GM12878 (cell line): ENCODE data around the gene TMEM196. TPM values are rescaled to one million over a fixed set of nuclear protein-coding genes. Genes with fewer than 3 reads are reported as not detected.
A peak's percentile ranks its signal among the peaks of the same experiment; 100 is the strongest.

Experiments
- CTCF ChIP-seq, 3 experiments: IDR thresholded peaks in 2 of 3; conservative IDR thresholded peaks in 1 of 3; 2 replicates each; pipeline ENCODE4 v1.5.1; 2011; ENCODE audit warnings: low read depth in 3 of 3, low read length in 3 of 3, mild to moderate bottlenecking in 3 of 3, control low read depth in 2 of 3, moderate library complexity in 2 of 3, inconsistent platforms in 1 of 3, mixed read lengths in 1 of 3; ENCODE audit not compliant: control insufficient read depth in 2 of 3, insufficient read depth in 1 of 3; ENCODE audit errors: extremely low read depth in 1 of 3
- DPF2 ChIP-seq: fragments of 450-650 bp; IDR thresholded peaks from 2 replicates; pipeline ENCODE4 v1.6.1; 2017; ENCODE audit warnings: mild to moderate bottlenecking
- E4F1 ChIP-seq: fragments of 450-650 bp; IDR thresholded peaks from 2 replicates; pipeline ENCODE4 v1.6.1; 2018; ENCODE audit warnings: borderline replicate concordance, mild to moderate bottlenecking; ENCODE audit not compliant: partially characterized antibody
- EP300 ChIP-seq, 2 experiments: fragments of 150-350 bp in 1 of 2; IDR thresholded peaks; 2 replicates each; pipeline ENCODE4 v1.6.1; 2011 to 2012; ENCODE audit warnings: low read depth in 2 of 2, low read length in 2 of 2, borderline replicate concordance in 1 of 2, improper control_type of control experiment in 1 of 2, inconsistent platforms in 1 of 2; ENCODE audit not compliant: control insufficient read depth in 1 of 2
- FOS ChIP-seq: IDR thresholded peaks from 3 replicates; pipeline ENCODE4 v1.6.1; 2011; ENCODE audit warnings: borderline replicate concordance; ENCODE audit not compliant: insufficient read length; ENCODE audit errors: extremely low read depth
- HDAC6 ChIP-seq: fragments of 200-600 bp; sonication (generic); IDR thresholded peaks from one replicate; pipeline ENCODE4 v1.8.0; 2017; ENCODE audit warnings: antibody characterized with exemption; ENCODE audit not compliant: unreplicated experiment
- IKZF1 ChIP-seq: fragments of 450-650 bp; conservative IDR thresholded peaks from 2 replicates; pipeline ENCODE4 v1.6.1; 2017; ENCODE audit warnings: antibody characterized with exemption, mild to moderate bottlenecking
- KDM1A ChIP-seq: fragments of 200-600 bp; sonication (generic); IDR thresholded peaks from 2 replicates; pipeline ENCODE4 v1.6.1; 2016; ENCODE audit warnings: borderline replicate concordance
- MEF2B ChIP-seq: fragments of 450-650 bp; IDR thresholded peaks from 2 replicates; pipeline ENCODE4 v1.6.1; 2018; ENCODE audit warnings: mild to moderate bottlenecking, moderate library complexity; ENCODE audit not compliant: partially characterized antibody, poor library complexity, severe bottlenecking
- NR2C1 ChIP-seq: fragments of 450-650 bp; IDR thresholded peaks from 2 replicates; pipeline ENCODE4 v1.6.1; 2017; ENCODE audit warnings: antibody characterized with exemption, mild to moderate bottlenecking, moderate library complexity
- PBX3 ChIP-seq: IDR thresholded peaks from 2 replicates; pipeline ENCODE4 v1.6.1; 2011; ENCODE audit warnings: mild to moderate bottlenecking, low read depth, low read length, moderate library complexity; ENCODE audit not compliant: insufficient replicate concordance
- POLR2A ChIP-seq: IDR thresholded peaks from 2 replicates; pipeline ENCODE4 v1.6.1; 2011; ENCODE audit warnings: low read depth, mild to moderate bottlenecking, low read length
- RFX5 ChIP-seq: IDR thresholded peaks from 2 replicates; pipeline ENCODE4 v1.6.1; 2011; ENCODE audit warnings: low read depth, low read length, improper control_type of control experiment
- polyA plus RNA-seq, 11 experiments: library from polyadenylated mRNA; depleted of rRNA in 4 of 11; unstranded in 6 of 11; stranded (reverse) in 5 of 11; fragments of >200 nt; fragmentation: Nextera tagmentation in 4 of 11; fragmentation: Illumina TruSeq in 1 of 11; extraction: Ambion mirVana in 4 of 11; extraction: Trizol in 1 of 11; gene quantifications; 1 replicate in 1 of 11; 2 replicates in 10 of 11; pipeline versions ENCODE4 v1.2.1 to v1.2.3, GENCODE V29; 2011 to 2016; ENCODE audit warnings: inconsistent platforms in 2 of 11, missing spikeins in 2 of 11, low read depth in 1 of 11
- total RNA-seq, 4 experiments: library from RNA; depleted of rRNA in 3 of 4; stranded (reverse); fragments of >200 nt in 3 of 4; fragmentation: Illumina TruSeq in 1 of 4; extraction: Trizol in 1 of 4; gene quantifications; 2 replicates each; pipeline versions ENCODE4 v1.2.1 to v1.2.3, GENCODE V29; 2013 to 2021
- TF ChIP-seq, protein P1 (sequence below): IDR thresholded peaks from 2 replicates; pipeline ENCODE4 v1.6.1; 2012; ENCODE audit warnings: improper control_type of control experiment, low read depth, low read length; ENCODE audit not compliant: insufficient replicate concordance
- TF ChIP-seq, protein P2 (sequence below): IDR thresholded peaks from 2 replicates; pipeline ENCODE4 v1.6.1; 2011; ENCODE audit warnings: borderline replicate concordance, low read depth, mild to moderate bottlenecking, moderate library complexity, low read length; ENCODE audit not compliant: insufficient read depth, poor library complexity, severe bottlenecking

Gene TMEM196
- total and polyA plus RNA-seq, 10 of the 15 experiments (the other 5 are each of a cell fraction or from before 2014, with no cell fraction given): 0.04 TPM; not detected in 9

GRCh38 chr7:19708397-19709248, 64.8 kb downstream of the TMEM196 start, which contains the start of gene POLR1F (continued):
- TF ChIP-seq FOS (no peak), KDM1A (no peak), PBX3 (no peak), MEF2B (no peak), IKZF1 (peak; percentile 61), NR2C1 (no peak), CTCF (IDR thresholded peaks at IDR 0.05 in 2 of 3, conservative IDR thresholded peaks at IDR 0.05 in 1 of 3; ENCODE audit: control insufficient read depth in 2 of 3, extremely low read depth in 1 of 3, insufficient read depth in 1 of 3, low read depth in 3 of 3, low read length in 3 of 3) (peak; percentile 92 to 98 (median 97); a peak in 5 of 6 replicates), POLR2A (peak; percentile 99), EP300 (IDR thresholded peaks at IDR 0.05; ENCODE audit: borderline replicate concordance in 1 of 2, control insufficient read depth in 1 of 2, low read depth in 2 of 2, low read length in 2 of 2) (0 out of 4 replicates have a peak, but pooled peaks of 1 of the 2 experiments have one; percentile 33), RFX5 (0 out of 2 replicates have a peak, but pooled peaks have one; percentile 48), HDAC6 (no peak), DPF2 (peak; percentile 52; the same call in 1 of the 2 replicates), E4F1 (no peak)
- TF ChIP-seq, protein P1, sequence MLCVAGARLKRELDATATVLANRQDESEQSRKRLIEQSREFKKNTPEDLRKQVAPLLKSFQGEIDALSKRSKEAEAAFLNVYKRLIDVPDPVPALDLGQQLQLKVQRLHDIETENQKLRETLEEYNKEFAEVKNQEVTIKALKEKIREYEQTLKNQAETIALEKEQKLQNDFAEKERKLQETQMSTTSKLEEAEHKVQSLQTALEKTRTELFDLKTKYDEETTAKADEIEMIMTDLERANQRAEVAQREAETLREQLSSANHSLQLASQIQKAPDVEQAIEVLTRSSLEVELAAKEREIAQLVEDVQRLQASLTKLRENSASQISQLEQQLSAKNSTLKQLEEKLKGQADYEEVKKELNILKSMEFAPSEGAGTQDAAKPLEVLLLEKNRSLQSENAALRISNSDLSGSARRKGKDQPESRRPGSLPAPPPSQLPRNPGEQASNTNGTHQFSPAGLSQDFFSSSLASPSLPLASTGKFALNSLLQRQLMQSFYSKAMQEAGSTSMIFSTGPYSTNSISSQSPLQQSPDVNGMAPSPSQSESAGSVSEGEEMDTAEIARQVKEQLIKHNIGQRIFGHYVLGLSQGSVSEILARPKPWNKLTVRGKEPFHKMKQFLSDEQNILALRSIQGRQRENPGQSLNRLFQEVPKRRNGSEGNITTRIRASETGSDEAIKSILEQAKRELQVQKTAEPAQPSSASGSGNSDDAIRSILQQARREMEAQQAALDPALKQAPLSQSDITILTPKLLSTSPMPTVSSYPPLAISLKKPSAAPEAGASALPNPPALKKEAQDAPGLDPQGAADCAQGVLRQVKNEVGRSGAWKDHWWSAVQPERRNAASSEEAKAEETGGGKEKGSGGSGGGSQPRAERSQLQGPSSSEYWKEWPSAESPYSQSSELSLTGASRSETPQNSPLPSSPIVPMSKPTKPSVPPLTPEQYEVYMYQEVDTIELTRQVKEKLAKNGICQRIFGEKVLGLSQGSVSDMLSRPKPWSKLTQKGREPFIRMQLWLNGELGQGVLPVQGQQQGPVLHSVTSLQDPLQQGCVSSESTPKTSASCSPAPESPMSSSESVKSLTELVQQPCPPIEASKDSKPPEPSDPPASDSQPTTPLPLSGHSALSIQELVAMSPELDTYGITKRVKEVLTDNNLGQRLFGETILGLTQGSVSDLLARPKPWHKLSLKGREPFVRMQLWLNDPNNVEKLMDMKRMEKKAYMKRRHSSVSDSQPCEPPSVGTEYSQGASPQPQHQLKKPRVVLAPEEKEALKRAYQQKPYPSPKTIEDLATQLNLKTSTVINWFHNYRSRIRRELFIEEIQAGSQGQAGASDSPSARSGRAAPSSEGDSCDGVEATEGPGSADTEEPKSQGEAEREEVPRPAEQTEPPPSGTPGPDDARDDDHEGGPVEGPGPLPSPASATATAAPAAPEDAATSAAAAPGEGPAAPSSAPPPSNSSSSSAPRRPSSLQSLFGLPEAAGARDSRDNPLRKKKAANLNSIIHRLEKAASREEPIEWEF: no peak
- TF ChIP-seq, protein P2, sequence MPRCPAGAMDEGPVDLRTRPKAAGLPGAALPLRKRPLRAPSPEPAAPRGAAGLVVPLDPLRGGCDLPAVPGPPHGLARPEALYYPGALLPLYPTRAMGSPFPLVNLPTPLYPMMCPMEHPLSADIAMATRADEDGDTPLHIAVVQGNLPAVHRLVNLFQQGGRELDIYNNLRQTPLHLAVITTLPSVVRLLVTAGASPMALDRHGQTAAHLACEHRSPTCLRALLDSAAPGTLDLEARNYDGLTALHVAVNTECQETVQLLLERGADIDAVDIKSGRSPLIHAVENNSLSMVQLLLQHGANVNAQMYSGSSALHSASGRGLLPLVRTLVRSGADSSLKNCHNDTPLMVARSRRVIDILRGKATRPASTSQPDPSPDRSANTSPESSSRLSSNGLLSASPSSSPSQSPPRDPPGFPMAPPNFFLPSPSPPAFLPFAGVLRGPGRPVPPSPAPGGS: no peak
